ENCODE data around the gene GJA9.

DNA sequence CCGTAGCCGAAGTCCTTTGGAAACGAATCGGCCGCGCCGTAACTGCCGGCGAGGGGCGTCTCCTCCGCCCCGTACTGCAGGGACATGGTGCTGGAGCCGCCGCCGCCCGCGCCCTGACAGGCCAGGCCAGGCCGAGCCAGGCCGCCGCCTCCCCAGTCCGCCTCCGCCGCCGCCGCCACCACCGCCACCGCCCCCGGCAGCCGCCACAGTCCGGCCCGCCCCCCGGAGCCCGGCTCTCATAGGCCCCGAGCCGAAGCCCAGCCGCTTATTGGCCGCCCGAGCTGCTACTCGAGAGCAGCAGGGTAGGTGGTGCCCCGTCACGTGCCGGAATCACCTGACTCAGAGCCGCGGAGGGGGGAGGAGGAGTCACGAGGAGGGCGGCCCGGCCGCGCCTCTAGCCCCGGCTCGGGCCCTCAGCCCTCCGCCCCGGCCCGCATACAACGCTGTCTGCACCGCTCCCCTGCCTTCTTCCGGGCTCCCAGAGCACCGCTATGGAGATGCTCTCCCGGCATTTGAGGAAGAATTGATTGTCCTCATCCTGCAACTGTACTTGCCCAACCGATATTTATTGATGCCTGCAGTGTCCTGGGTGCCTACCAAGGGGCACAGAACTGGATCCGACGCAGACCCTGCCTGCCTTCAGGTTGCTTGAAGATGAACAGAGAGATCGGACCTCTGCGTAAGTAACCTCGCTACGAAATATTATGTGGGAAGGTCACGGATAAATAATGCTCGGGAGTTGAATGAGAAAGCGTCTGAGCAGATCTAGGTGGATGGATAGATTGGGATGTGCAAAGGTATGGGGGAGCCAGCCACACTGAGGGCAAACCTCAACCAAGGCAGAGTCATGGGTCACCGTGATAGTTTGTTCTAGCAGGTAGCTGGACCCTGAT, 21.6 kb downstream of the GJA9 start, which contains the start of gene RRAGC:
- TF ChIP-seq, protein P1, sequence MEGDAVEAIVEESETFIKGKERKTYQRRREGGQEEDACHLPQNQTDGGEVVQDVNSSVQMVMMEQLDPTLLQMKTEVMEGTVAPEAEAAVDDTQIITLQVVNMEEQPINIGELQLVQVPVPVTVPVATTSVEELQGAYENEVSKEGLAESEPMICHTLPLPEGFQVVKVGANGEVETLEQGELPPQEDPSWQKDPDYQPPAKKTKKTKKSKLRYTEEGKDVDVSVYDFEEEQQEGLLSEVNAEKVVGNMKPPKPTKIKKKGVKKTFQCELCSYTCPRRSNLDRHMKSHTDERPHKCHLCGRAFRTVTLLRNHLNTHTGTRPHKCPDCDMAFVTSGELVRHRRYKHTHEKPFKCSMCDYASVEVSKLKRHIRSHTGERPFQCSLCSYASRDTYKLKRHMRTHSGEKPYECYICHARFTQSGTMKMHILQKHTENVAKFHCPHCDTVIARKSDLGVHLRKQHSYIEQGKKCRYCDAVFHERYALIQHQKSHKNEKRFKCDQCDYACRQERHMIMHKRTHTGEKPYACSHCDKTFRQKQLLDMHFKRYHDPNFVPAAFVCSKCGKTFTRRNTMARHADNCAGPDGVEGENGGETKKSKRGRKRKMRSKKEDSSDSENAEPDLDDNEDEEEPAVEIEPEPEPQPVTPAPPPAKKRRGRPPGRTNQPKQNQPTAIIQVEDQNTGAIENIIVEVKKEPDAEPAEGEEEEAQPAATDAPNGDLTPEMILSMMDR (IDR thresholded peaks at IDR 0.05): no peak
- peak; percentile 31 to 75 for TF ChIP-seq POLR2A (IDR thresholded peaks at IDR 0.05)

Measured in adrenal gland (tissue), 5 donors.